Measurements from ENCODE around the gene OR4F6. TPM values are rescaled to one million over a fixed set of nuclear protein-coding genes. Genes with fewer than 3 reads are reported as not detected.

The OR4F6 gene
- total RNA-seq, 2 experiments from 2014 or later: not detected

- CTCF ChIA-PET: no interaction called here
- TF ChIP-seq CTCF (IDR thresholded peaks at IDR 0.05): no peak
- no peak for DNase-seq
- Mint-ChIP-seq H3K27me3 (peaks cover 48% of the 10 kb centered on the region), H3K4me3 (no peak overlapping the region), H3K9me3 (no peaks in the 10 kb centered on the region), H3K4me1 (ENCODE audit: low read depth) (no peaks in the 10 kb centered on the region), H3K27ac (no peak overlapping the region), H3K36me3 (ENCODE audit: low read depth) (no peaks in the 10 kb centered on the region)
- intact Hi-C loops (cut with DNase I, micrococcal nuclease): no loop called here
- peaks cover 4 to 21% of the 10 kb centered on the region in 2 experiments for H3K27me3 ChIP-seq (ENCODE audit: control insufficient read depth in 1 of 2, insufficient read depth in 2 of 2, low read length in 2 of 2)
- no peak overlapping the region for H3K4me3 ChIP-seq (ENCODE audit: low read length)
- POLR2A ChIA-PET: no interaction called here
- H3K36me3 ChIP-seq (ENCODE audit: insufficient read depth, low read length): no peaks in the 10 kb centered on the region
- no peak overlapping the region for H3K27ac ChIP-seq (ENCODE audit: low read depth in 1 of 2, low read length in 2 of 2)
- no peaks in the 10 kb centered on the region for H3K4me1 ChIP-seq (ENCODE audit: insufficient read depth, low read length)
- H3K9me3 ChIP-seq (ENCODE audit: control insufficient read depth in 1 of 2, insufficient read depth in 1 of 2, low read length in 2 of 2): no peaks in the 10 kb centered on the region
- ATAC-seq (ENCODE audit: poor library complexity): no peak
Observed at GRCh38 chr15:101810456-101810855, 7.1 kb downstream of the OR4F6 start.

GRCh38 chr15:101810876-101811275 lies 7.6 kb downstream of the OR4F6 start:
- no peaks in the 10 kb centered on the region for H3K4me1 ChIP-seq (ENCODE audit: insufficient read depth, low read length)
- H3K27ac ChIP-seq (ENCODE audit: low read depth in 1 of 2, low read length in 2 of 2): no peak overlapping the region
- H3K4me3 ChIP-seq (ENCODE audit: low read length): no peak overlapping the region
- Mint-ChIP-seq H3K9me3 (no peaks in the 10 kb centered on the region), H3K4me1 (ENCODE audit: low read depth) (no peaks in the 10 kb centered on the region), H3K4me3 (no peak overlapping the region), H3K27me3 (peaks cover 47% of the 10 kb centered on the region), H3K27ac (no peak overlapping the region), H3K36me3 (ENCODE audit: low read depth) (no peaks in the 10 kb centered on the region)
- ChIA-PET POLR2A (no interaction called here), CTCF (no interaction called here)
- H3K9me3 ChIP-seq (ENCODE audit: control insufficient read depth in 1 of 2, insufficient read depth in 1 of 2, low read length in 2 of 2): no peaks in the 10 kb centered on the region
- ATAC-seq (ENCODE audit: poor library complexity) (no peak), DNase-seq (no peak)
- intact Hi-C loops (cut with DNase I, micrococcal nuclease): no loop called here
- no peak for TF ChIP-seq CTCF (IDR thresholded peaks at IDR 0.05)
- peaks cover 0 to 21% of the 10 kb centered on the region in 2 experiments for H3K27me3 ChIP-seq (ENCODE audit: control insufficient read depth in 1 of 2, insufficient read depth in 2 of 2, low read length in 2 of 2)
- no peaks in the 10 kb centered on the region for H3K36me3 ChIP-seq (ENCODE audit: insufficient read depth, low read length)

GRCh38 chr15:101811902-101812301 lies 8.6 kb downstream of the OR4F6 start, which contains the start of gene OR4F15:
Gene OR4F15, plus strand, starts transcription at chr15:101812202. Its CDS starts 5,985 bp downstream, at chr15:101818187.
- no peak for DNase-seq
- Mint-ChIP-seq H3K4me3 (no peak within 1 kb of the TSS), H3K27me3 (peaks cover 45% of the 10 kb centered on the region), H3K4me1 (ENCODE audit: low read depth) (no peaks in the 10 kb centered on the region), H3K9me3 (no peaks in the 10 kb centered on the region), H3K36me3 (ENCODE audit: low read depth) (no peaks in the 10 kb centered on the region), H3K27ac (no peak within 1 kb of the TSS)
- H3K4me1 ChIP-seq (ENCODE audit: insufficient read depth, low read length): no peaks in the 10 kb centered on the region
- ChIA-PET POLR2A (no interaction called here), CTCF (no interaction called here)
- no peak for TF ChIP-seq CTCF (IDR thresholded peaks at IDR 0.05)
- H3K36me3 ChIP-seq (ENCODE audit: insufficient read depth, low read length): no peaks in the 10 kb centered on the region
- ATAC-seq (ENCODE audit: poor library complexity): no peak
- intact Hi-C loops (cut with DNase I, micrococcal nuclease): no loop called here
- peaks cover 0 to 21% of the 10 kb centered on the region in 2 experiments for H3K27me3 ChIP-seq (ENCODE audit: control insufficient read depth in 1 of 2, insufficient read depth in 2 of 2, low read length in 2 of 2)
- no peak within 1 kb of the TSS for H3K4me3 ChIP-seq (ENCODE audit: low read length)
- H3K27ac ChIP-seq (ENCODE audit: low read depth in 1 of 2, low read length in 2 of 2): no peak within 1 kb of the TSS
- no peaks in the 10 kb centered on the region for H3K9me3 ChIP-seq (ENCODE audit: control insufficient read depth in 1 of 2, insufficient read depth in 1 of 2, low read length in 2 of 2)
